ENCODE data around the gene DDIT3.
A peak's percentile ranks its signal among the peaks of the same experiment; 100 is the strongest.

DNA sequence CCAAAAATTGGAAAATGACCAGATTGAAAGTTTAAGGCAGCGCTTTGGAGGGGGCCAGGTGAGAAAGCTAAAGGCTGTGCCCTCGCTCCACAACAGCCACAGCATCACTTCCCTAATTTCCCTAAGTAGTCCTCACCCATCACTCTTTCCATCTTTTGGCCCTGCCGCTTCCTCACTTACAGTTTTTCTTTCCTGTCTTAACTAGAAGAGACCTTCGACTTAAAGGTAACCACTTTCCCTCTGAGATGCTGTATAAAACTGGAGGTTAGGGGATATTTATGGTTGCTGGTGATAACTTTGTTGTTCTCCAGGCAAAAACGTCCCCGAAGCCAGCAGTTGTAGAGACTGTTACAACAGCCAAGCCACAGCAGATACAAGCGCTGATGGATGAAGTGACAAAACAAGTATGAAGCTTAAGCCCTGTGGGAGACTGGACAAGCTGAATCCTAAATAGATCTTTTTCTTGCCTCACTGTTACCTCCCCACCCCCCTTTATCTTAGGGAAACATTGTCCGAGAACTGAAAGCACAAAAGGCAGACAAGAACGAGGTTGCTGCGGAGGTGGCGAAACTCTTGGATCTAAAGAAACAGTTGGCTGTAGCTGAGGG, 4.3 kb downstream of the DDIT3 start:
- no peak for TF ChIP-seq POLR2A (IDR thresholded peaks at IDR 0.05; ENCODE audit: low read depth, low read length)
- TF ChIP-seq POLR2AphosphoS5 (IDR thresholded peaks at IDR 0.05; ENCODE audit: low read depth, low read length) = peak; percentile 40; the same call in 1 of the 2 replicates

Measured in GM12892 (cell line).